ENCODE results near the gene PRDM5. TPM values are rescaled to one million over a fixed set of nuclear protein-coding genes. Genes with fewer than 3 reads are reported as not detected.

PRDM5 gene
- total RNA-seq, 3 donors from 2014 or later, result 0.08 to 0.37 (median 0.33) TPM

DNA sequence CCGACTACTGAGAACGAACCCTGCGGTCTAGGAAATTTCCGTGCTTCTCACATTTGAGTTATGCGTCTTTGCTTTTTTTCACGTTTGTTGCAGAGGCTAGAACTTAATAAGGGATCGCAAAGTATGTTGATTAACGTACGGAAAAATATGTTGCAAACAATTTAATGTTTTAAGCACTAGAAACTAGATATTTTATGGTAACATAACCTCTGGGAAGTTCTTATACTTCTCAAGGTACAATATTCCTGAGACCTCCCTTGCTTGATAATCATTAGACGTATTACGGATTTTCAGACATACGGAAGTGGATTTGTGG is 639 bp upstream of the PRDM5 start:
- peaks cover 31% of the 10 kb centered on the region for H3K27me3 Mint-ChIP-seq (ENCODE audit: low read depth)

GRCh38 chr4:120921456-120922380 is 808 bp downstream of the PRDM5 start:
- H3K4me1 Mint-ChIP-seq (ENCODE audit: low read depth), result peaks cover 15% of the 10 kb centered on the region
- DNase-seq (peak; percentile 47), ATAC-seq (peak; percentile 56 to 65)
- peak overlapping the region; percentile 79 for H3K4me3 Mint-ChIP-seq
- no peaks in the 10 kb centered on the region for H3K9me3 Mint-ChIP-seq
- H3K36me3 Mint-ChIP-seq (ENCODE audit: insufficient read depth), result no peaks in the 10 kb centered on the region
- peaks cover 32% of the 10 kb centered on the region for H3K27me3 Mint-ChIP-seq (ENCODE audit: low read depth)

More for the DNA sequence above, 639 bp upstream of the PRDM5 start:
- no peak for ATAC-seq
- no peaks in the 10 kb centered on the region for H3K9me3 Mint-ChIP-seq
- H3K4me3 Mint-ChIP-seq, result peak overlapping the region; percentile 79
- DNase-seq, result no peak
- no peaks in the 10 kb centered on the region for H3K36me3 Mint-ChIP-seq (ENCODE audit: insufficient read depth)
- peaks cover 15% of the 10 kb centered on the region for H3K4me1 Mint-ChIP-seq (ENCODE audit: low read depth)

GRCh38 chr4:120920666-120921065 is 1.9 kb downstream of the PRDM5 start:
- H3K4me1 Mint-ChIP-seq (ENCODE audit: low read depth), result peaks cover 15% of the 10 kb centered on the region
- no peak overlapping the region for H3K4me3 Mint-ChIP-seq
- H3K9me3 Mint-ChIP-seq, result no peaks in the 10 kb centered on the region
- DNase-seq (no peak), ATAC-seq (no peak)
- no peaks in the 10 kb centered on the region for H3K36me3 Mint-ChIP-seq (ENCODE audit: insufficient read depth)
- H3K27me3 Mint-ChIP-seq (ENCODE audit: low read depth), result peaks cover 31% of the 10 kb centered on the region

GRCh38 chr4:120919358-120919757 is 3.2 kb downstream of the PRDM5 start:
- DNase-seq, result no peak
- no peaks in the 10 kb centered on the region for H3K36me3 Mint-ChIP-seq (ENCODE audit: insufficient read depth)
- no peak for ATAC-seq
- H3K4me1 Mint-ChIP-seq (ENCODE audit: low read depth), result peaks cover 15% of the 10 kb centered on the region
- no peaks in the 10 kb centered on the region for H3K9me3 Mint-ChIP-seq
- peaks cover 33% of the 10 kb centered on the region for H3K27me3 Mint-ChIP-seq (ENCODE audit: low read depth)
- no peak overlapping the region for H3K4me3 Mint-ChIP-seq

- Mint-ChIP-seq H3K9me3 (no peaks in the 10 kb centered on the region), H3K36me3 (ENCODE audit: insufficient read depth) (no peaks in the 10 kb centered on the region), H3K4me3 (no peak overlapping the region), H3K4me1 (ENCODE audit: low read depth) (peaks cover 15% of the 10 kb centered on the region), H3K27me3 (ENCODE audit: low read depth) (peaks cover 28% of the 10 kb centered on the region)
- DNase-seq (no peak), ATAC-seq (no peak)
Measured at GRCh38 chr4:120918788-120919187, 3.7 kb downstream of the PRDM5 start.

GRCh38 chr4:120918092-120918491 is 4.4 kb downstream of the PRDM5 start:
- H3K4me3 Mint-ChIP-seq, result no peak overlapping the region
- no peaks in the 10 kb centered on the region for H3K36me3 Mint-ChIP-seq (ENCODE audit: insufficient read depth)
- DNase-seq, result no peak
- H3K4me1 Mint-ChIP-seq (ENCODE audit: low read depth), result peaks cover 15% of the 10 kb centered on the region
- H3K9me3 Mint-ChIP-seq, result no peaks in the 10 kb centered on the region
- H3K27me3 Mint-ChIP-seq (ENCODE audit: low read depth), result peaks cover 22% of the 10 kb centered on the region
- no peak for ATAC-seq

DNA sequence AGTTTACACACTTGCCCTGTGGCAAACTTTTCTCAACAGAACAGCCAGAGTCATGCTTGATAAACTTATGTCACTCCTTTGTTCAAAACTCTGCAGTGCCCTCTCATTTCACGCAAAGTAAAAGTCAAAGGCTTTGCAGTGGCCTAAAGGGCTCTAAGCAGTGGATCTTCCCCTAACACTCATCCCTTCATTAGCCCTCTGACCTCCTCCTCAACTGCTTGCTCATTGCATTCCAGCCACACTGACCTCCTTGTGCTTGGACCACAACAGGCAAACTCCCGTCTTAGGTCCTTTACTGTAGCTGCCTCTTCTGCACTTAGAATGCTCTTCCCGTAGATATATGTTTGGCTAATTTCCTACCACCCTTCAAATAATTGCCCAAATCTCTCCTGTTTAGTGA is 5.6 kb downstream of the PRDM5 start:
- no peak for DNase-seq
- ATAC-seq, result no peak
- H3K27me3 Mint-ChIP-seq (ENCODE audit: low read depth), result peaks cover 21% of the 10 kb centered on the region
- no peak overlapping the region for H3K4me3 Mint-ChIP-seq
- H3K4me1 Mint-ChIP-seq (ENCODE audit: low read depth), result peaks cover 13% of the 10 kb centered on the region
- no peaks in the 10 kb centered on the region for H3K36me3 Mint-ChIP-seq (ENCODE audit: insufficient read depth)
- H3K9me3 Mint-ChIP-seq, result no peaks in the 10 kb centered on the region

- peaks cover 9% of the 10 kb centered on the region for H3K4me1 Mint-ChIP-seq (ENCODE audit: low read depth)
- H3K4me3 Mint-ChIP-seq, result no peak overlapping the region
- no peaks in the 10 kb centered on the region for H3K36me3 Mint-ChIP-seq (ENCODE audit: insufficient read depth)
- DNase-seq (no peak), ATAC-seq (no peak)
- peaks cover 14% of the 10 kb centered on the region for H3K27me3 Mint-ChIP-seq (ENCODE audit: low read depth)
- no peaks in the 10 kb centered on the region for H3K9me3 Mint-ChIP-seq
Measured at GRCh38 chr4:120915336-120915735, 7.2 kb downstream of the PRDM5 start.

DNA sequence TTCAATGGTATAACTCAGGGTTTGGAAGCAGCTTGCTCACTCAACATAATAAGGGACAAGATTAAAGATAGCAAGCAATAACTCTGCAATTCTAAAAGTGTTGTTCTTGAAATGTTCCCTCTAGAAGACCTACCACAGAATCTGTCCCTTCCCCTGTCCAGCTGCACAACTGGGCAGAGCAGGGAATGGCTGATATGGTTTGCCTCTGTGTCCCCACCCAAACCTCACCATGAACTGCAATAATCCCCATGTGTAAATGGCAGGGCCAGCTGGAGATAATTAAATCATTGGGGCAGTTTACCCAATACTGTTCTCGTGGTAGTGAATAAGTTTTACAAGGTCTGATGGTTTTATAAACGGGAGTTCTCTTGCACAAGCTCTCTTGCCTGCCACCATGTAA is 19.1 kb downstream of the PRDM5 start:
- peak in 1 of 2 donors; percentile 35 for ATAC-seq
- Mint-ChIP-seq H3K27me3 (ENCODE audit: low read depth) (peaks cover 10% of the 10 kb centered on the region), H3K9me3 (no peaks in the 10 kb centered on the region), H3K4me3 (no peak overlapping the region), H3K36me3 (ENCODE audit: insufficient read depth) (no peaks in the 10 kb centered on the region), H3K4me1 (ENCODE audit: low read depth) (no peaks in the 10 kb centered on the region)
- no peak for DNase-seq

DNA sequence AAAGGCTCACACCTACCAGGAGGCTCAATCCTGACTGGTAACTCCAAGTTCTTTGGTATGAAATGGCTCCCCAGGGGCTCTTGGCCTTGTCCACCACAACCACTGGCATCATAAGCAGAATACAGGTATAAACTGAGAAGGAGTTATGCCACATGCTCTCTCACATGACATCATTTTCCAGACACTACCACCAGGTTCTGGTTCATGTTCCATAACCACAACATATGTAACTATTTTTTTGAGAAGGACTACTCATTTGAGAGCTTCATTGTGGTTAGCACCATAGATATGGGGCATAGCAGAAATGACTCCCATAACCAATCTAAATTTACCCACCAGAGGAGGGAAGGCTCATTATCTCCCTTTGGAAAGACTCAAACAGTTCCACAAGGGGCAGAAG is 19.6 kb downstream of the PRDM5 start:
- ATAC-seq (peak; percentile 72 to 79), DNase-seq (no peak)
- Mint-ChIP-seq H3K9me3 (no peaks in the 10 kb centered on the region), H3K36me3 (ENCODE audit: insufficient read depth) (no peaks in the 10 kb centered on the region), H3K4me1 (ENCODE audit: low read depth) (no peaks in the 10 kb centered on the region), H3K27me3 (ENCODE audit: low read depth) (peaks cover 10% of the 10 kb centered on the region), H3K4me3 (no peak overlapping the region)

- DNase-seq, result no peak
- no peaks in the 10 kb centered on the region for H3K4me1 Mint-ChIP-seq (ENCODE audit: low read depth)
- ATAC-seq, result no peak
- H3K4me3 Mint-ChIP-seq, result no peak overlapping the region
- peaks cover 10% of the 10 kb centered on the region for H3K27me3 Mint-ChIP-seq (ENCODE audit: low read depth)
- H3K36me3 Mint-ChIP-seq (ENCODE audit: insufficient read depth), result no peaks in the 10 kb centered on the region
- H3K9me3 Mint-ChIP-seq, result no peaks in the 10 kb centered on the region
Measured at GRCh38 chr4:120901731-120902130, 20.8 kb downstream of the PRDM5 start.

DNA sequence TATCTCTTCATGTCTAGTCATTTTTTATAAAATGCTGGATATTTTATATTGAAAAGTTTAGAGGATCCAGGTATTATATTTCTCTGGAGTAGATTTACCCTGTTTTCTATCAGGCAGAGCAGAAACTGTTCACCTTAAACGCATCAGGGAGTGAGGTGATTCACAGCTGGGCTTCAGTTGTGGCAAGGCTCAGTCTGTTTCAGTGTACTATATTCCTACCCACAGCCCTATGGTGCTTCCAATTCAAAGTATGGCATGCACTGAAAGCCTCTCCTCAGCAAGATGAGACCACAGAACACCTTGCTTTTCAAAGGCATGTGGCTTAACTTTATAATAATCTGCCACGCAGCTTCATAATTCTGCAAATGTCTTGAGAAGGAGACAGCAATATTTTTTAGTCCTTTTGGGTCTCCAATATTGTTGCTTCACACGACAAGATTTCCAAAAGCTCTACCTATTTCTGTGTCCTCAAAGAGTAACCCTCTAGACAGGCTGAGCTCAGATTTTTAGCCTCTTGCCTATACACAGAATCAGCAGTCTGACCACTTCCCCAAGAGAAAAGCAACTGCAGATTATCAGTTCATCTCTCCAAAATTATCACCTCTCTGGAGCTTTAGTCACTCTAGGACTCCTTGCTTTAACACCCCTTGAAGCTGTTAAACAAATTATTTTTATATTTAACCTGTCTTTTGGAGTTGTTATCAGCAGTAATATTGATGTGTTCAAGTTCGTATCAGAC is 24.4 kb downstream of the PRDM5 start:
- no peak for ATAC-seq
- Mint-ChIP-seq H3K9me3 (no peaks in the 10 kb centered on the region), H3K36me3 (ENCODE audit: insufficient read depth) (no peaks in the 10 kb centered on the region), H3K4me1 (ENCODE audit: low read depth) (no peaks in the 10 kb centered on the region), H3K27me3 (ENCODE audit: low read depth) (peaks cover 12% of the 10 kb centered on the region), H3K4me3 (no peak overlapping the region)
- no peak for DNase-seq

DNA sequence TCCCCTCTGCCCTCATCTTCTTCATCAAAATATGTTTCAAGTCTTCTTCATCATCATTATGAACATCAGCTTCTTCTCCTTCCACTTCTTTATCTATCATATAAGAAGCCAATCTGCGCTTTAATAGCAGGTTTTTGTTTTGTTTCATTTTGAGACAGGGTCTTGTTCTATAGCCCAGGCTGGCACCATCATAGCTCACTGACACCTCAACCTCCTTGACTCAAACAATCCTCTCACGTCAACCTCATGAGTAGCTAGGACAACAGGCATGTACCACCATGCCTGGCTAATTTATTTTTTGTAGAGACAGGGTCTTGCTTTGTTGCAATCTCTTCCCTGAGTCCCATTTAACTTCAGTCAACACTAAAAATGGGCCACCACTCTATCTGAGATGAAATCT is 27.0 kb downstream of the PRDM5 start:
- H3K4me1 Mint-ChIP-seq (ENCODE audit: low read depth), result no peaks in the 10 kb centered on the region
- ATAC-seq, result no peak

DNA sequence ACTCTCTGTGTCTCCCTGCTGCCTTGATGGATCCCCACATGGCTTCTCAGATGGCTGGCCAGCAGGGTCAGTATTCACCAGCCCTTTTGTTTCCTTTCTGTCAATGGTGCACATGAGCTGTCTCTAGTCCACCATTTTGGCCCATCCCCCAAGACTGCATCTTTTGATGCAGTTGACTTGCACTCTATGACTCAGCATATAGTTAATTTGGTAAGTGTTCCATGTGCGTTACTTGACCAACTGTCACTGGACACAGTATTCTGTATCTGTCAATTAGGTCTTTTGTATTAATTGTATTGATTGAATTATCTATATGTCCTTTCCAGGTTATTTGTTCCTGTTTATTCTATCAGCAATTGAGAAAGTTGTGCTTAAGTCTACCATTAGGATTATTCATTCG is 29.2 kb downstream of the PRDM5 start:
- no peaks in the 10 kb centered on the region for H3K4me1 Mint-ChIP-seq (ENCODE audit: low read depth)
- ATAC-seq, result no peak
- peaks cover 2% of the 10 kb centered on the region for H3K27me3 Mint-ChIP-seq (ENCODE audit: low read depth)
- peaks cover 23% of the 10 kb centered on the region for H3K9me3 Mint-ChIP-seq
- H3K4me3 Mint-ChIP-seq, result no peak overlapping the region
- DNase-seq, result no peak
- no peaks in the 10 kb centered on the region for H3K36me3 Mint-ChIP-seq (ENCODE audit: insufficient read depth)

More for the DNA sequence above, 27.0 kb downstream of the PRDM5 start:
- DNase-seq, result no peak
- Mint-ChIP-seq H3K9me3 (peaks cover 16% of the 10 kb centered on the region), H3K27me3 (ENCODE audit: low read depth) (peaks cover 3% of the 10 kb centered on the region), H3K36me3 (ENCODE audit: insufficient read depth) (no peaks in the 10 kb centered on the region), H3K4me3 (no peak overlapping the region)

- ATAC-seq (no peak), DNase-seq (no peak)
- Mint-ChIP-seq H3K9me3 (peaks cover 19% of the 10 kb centered on the region), H3K27me3 (ENCODE audit: low read depth) (no peaks in the 10 kb centered on the region), H3K4me3 (no peak overlapping the region), H3K36me3 (ENCODE audit: insufficient read depth) (no peaks in the 10 kb centered on the region), H3K4me1 (ENCODE audit: low read depth) (no peaks in the 10 kb centered on the region)
Measured at GRCh38 chr4:120886191-120886590, 36.3 kb downstream of the PRDM5 start.

All from activated T-cell treated with anti-CD3 and anti-CD28 coated beads, Interleukin-2, amount 50 U/mL, for 4 hours (primary cell).